ENCODE data around the gene MDH1B.

- TF ChIP-seq NR2C2 (CRISPR knock-in tag; IDR thresholded peaks at IDR 0.05) (no peak), NFYB (CRISPR knock-in tag; conservative IDR thresholded peaks at IDR 0.05; ENCODE audit: low read depth) (no peak), E2F1 (CRISPR knock-in tag; IDR thresholded peaks at IDR 0.05) (no peak), E2F4 (CRISPR knock-in tag; IDR thresholded peaks at IDR 0.05; ENCODE audit: borderline replicate concordance, low read depth) (no peak), RELA (CRISPR knock-in tag; IDR thresholded peaks at IDR 0.05; ENCODE audit: borderline replicate concordance) (no peak)
Observed at GRCh38 chr2:206814498-206814897, 49.4 kb upstream of the MDH1B start.
